GM23338 (cell line): Measurements from ENCODE around the gene CDCA4. TPM values are rescaled to one million over a fixed set of nuclear protein-coding genes. Genes with fewer than 3 reads are reported as not detected.

Experiments
- ATAC-seq: fragments of 200-7000 bp; cut with Tn5 transposase; 3 replicates; pipeline ENCODE4 v1.9.1; 2020
- DNase-seq: peaks from one replicate; pipeline ENCODE4 v3.0.0-alpha.2; 2015; ENCODE audit warnings: low spot score
- H2AFZ ChIP-seq: fragments of 200-600 bp; sonication (generic); 2 replicates; pipeline ENCODE4 v1.8.0; 2016; ENCODE audit warnings: antibody characterized with exemption, mild to moderate bottlenecking, moderate library complexity
- H3F3A ChIP-seq: fragments of 200-600 bp; sonication (generic); replicated peaks from 2 replicates; pipeline ENCODE4 v1.8.0; 2017; ENCODE audit warnings: antibody characterized with exemption, mixed run types, low read depth
- H3K27ac ChIP-seq: fragments of 200-600 bp; sonication (generic); 2 replicates; pipeline ENCODE4 v1.6.1; 2016; ENCODE audit warnings: low read depth
- H3K27me3 ChIP-seq: fragments of 200-600 bp; sonication (generic); 2 replicates; pipeline ENCODE4 v1.8.0; 2016; ENCODE audit warnings: mild to moderate bottlenecking, mixed run types, moderate library complexity; ENCODE audit not compliant: insufficient read depth
- H3K36me3 ChIP-seq: fragments of 200-600 bp; sonication (generic); 2 replicates; pipeline ENCODE4 v1.8.0; 2016; ENCODE audit warnings: mild to moderate bottlenecking; ENCODE audit not compliant: insufficient read depth
- H3K4me1 ChIP-seq: fragments of 200-600 bp; sonication (generic); 2 replicates; pipeline ENCODE4 v1.8.0; 2016; ENCODE audit warnings: mild to moderate bottlenecking, moderate library complexity; ENCODE audit not compliant: insufficient read depth
- H3K4me2 ChIP-seq: fragments of 200-600 bp; sonication (generic); 2 replicates; pipeline ENCODE4 v1.7.1; 2017; ENCODE audit warnings: mixed run types
- H3K4me3 ChIP-seq: fragments of 200-600 bp; sonication (generic); 2 replicates; pipeline ENCODE4 v1.6.1; 2016; ENCODE audit warnings: mixed run types
- H3K79me2 ChIP-seq: fragments of 200-600 bp; sonication (generic); replicated peaks from 2 replicates; pipeline ENCODE4 v1.8.0; 2017; ENCODE audit warnings: mild to moderate bottlenecking; ENCODE audit not compliant: insufficient read depth
- H3K9me2 ChIP-seq: fragments of 200-600 bp; sonication (generic); 2 replicates; pipeline ENCODE4 v1.8.0; 2017; ENCODE audit not compliant: insufficient read depth
- H4K20me1 ChIP-seq: fragments of 200-600 bp; sonication (generic); replicated peaks from 2 replicates; pipeline ENCODE4 v1.8.0; 2017; ENCODE audit warnings: mild to moderate bottlenecking; ENCODE audit not compliant: insufficient read depth
- H3K27ac Mint-ChIP-seq: 2 replicates; pipeline ENCODE4 v1.8.0; 2020; ENCODE audit warnings: inconsistent platforms, mild to moderate bottlenecking, moderate library complexity, mixed read lengths
- H3K27me3 Mint-ChIP-seq: 3 replicates; pipeline ENCODE4 v1.8.0; 2022; ENCODE audit warnings: low read depth, mild to moderate bottlenecking, moderate library complexity, mixed read lengths, inconsistent platforms; ENCODE audit not compliant: insufficient read depth, poor library complexity
- H3K36me3 Mint-ChIP-seq: 3 replicates; pipeline ENCODE4 v1.8.0; 2021; ENCODE audit warnings: low read depth, mild to moderate bottlenecking, inconsistent platforms, moderate library complexity, mixed read lengths
- H3K4me1 Mint-ChIP-seq: 3 replicates; pipeline ENCODE4 v1.8.0; 2020; ENCODE audit warnings: mild to moderate bottlenecking, inconsistent platforms, mixed read lengths
- H3K4me3 Mint-ChIP-seq: 3 replicates; pipeline ENCODE4 v1.8.0; 2021; ENCODE audit warnings: moderate library complexity, mild to moderate bottlenecking, inconsistent platforms, mixed read lengths
- H3K9me3 Mint-ChIP-seq: 3 replicates; pipeline ENCODE4 v1.8.0; 2020; ENCODE audit warnings: moderate library complexity, mild to moderate bottlenecking, inconsistent platforms, mixed read lengths
- ETS1 ChIP-seq: IDR thresholded peaks from 2 replicates; pipeline ENCODE4 v1.6.1; 2016; ENCODE audit warnings: antibody characterized with exemption
- JUNB ChIP-seq: IDR thresholded peaks from one replicate; pipeline ENCODE4 v1.6.1; 2016; ENCODE audit warnings: antibody characterized with exemption; ENCODE audit not compliant: unreplicated experiment
- NANOG ChIP-seq: IDR thresholded peaks from 2 replicates; pipeline ENCODE4 v1.6.1; 2016; ENCODE audit warnings: antibody characterized with exemption, borderline replicate concordance
- polyA plus RNA-seq: library from polyadenylated mRNA; unstranded; fragments of >200 nt; fragmentation: Nextera tagmentation; extraction: Ambion mirVana; gene quantifications from 2 replicates; pipeline ENCODE4 v1.2.1, GENCODE V29; 2016
- total RNA-seq: library from RNA; depleted of rRNA; stranded (reverse); fragments of >200 nt; shearing (Covaris generic); gene quantifications from 2 replicates; pipeline ENCODE4 v1.2.3, GENCODE V29; 2014
- TF ChIP-seq, protein P1 (sequence below): fragments of 250-450 bp; sonication (Bioruptor Pico); IDR thresholded peaks from 2 replicates; pipeline ENCODE4 v1.5.0; 2020; ENCODE audit warnings: mild to moderate bottlenecking, moderate library complexity

The CDCA4 gene
- total and polyA plus RNA-seq, 2 experiments from 2014 or later = 32.6 to 70.7 TPM

DNA sequence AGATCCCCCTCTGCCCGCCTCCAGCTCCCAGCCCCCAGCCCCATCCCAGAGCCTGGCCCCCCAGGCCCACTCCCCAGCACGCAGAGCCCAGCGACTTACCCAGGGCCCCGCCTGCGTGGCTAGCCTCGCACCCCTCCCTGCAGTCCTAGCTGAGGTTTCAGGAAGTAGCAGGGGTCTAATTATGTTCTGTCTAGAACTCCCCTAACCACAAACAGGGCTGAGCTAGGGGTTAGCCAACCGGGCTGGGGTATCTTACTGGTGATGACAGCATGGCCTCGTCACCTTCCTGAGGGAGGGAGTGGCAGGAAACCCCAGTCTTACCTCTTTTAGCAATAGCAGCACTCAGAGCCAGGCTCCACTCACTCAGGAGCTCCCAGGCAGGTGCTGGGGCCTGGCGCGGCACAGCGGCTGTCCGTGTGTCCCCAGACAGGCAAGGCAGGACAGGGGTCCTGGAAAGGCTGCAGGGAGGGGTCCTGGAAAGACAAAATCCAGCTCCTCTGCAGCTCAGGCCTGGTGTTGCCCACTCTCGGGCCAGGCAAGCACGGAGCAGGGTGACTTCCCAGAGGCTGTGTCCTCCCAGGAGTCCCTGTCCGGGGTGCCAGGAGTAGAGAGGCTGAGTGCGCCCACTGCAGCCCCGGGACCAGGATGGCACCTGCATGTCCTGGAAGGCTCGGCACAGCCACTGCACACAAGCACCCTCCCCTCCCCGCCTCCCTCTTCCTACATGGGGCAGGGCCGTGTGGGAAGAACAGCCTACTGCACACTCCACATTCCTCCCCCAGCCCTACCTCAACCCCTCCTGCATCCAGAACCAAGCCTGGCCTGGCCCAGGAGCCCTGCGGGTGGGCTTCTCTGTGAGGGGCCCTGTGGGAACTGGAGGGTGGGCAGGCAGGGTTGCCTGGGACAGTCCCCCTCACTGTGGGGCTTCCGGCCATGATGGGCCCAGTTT lies 44.7 kb upstream of the CDCA4 start, which contains the start of gene GPR132 (continued):
- TF ChIP-seq, protein P1, sequence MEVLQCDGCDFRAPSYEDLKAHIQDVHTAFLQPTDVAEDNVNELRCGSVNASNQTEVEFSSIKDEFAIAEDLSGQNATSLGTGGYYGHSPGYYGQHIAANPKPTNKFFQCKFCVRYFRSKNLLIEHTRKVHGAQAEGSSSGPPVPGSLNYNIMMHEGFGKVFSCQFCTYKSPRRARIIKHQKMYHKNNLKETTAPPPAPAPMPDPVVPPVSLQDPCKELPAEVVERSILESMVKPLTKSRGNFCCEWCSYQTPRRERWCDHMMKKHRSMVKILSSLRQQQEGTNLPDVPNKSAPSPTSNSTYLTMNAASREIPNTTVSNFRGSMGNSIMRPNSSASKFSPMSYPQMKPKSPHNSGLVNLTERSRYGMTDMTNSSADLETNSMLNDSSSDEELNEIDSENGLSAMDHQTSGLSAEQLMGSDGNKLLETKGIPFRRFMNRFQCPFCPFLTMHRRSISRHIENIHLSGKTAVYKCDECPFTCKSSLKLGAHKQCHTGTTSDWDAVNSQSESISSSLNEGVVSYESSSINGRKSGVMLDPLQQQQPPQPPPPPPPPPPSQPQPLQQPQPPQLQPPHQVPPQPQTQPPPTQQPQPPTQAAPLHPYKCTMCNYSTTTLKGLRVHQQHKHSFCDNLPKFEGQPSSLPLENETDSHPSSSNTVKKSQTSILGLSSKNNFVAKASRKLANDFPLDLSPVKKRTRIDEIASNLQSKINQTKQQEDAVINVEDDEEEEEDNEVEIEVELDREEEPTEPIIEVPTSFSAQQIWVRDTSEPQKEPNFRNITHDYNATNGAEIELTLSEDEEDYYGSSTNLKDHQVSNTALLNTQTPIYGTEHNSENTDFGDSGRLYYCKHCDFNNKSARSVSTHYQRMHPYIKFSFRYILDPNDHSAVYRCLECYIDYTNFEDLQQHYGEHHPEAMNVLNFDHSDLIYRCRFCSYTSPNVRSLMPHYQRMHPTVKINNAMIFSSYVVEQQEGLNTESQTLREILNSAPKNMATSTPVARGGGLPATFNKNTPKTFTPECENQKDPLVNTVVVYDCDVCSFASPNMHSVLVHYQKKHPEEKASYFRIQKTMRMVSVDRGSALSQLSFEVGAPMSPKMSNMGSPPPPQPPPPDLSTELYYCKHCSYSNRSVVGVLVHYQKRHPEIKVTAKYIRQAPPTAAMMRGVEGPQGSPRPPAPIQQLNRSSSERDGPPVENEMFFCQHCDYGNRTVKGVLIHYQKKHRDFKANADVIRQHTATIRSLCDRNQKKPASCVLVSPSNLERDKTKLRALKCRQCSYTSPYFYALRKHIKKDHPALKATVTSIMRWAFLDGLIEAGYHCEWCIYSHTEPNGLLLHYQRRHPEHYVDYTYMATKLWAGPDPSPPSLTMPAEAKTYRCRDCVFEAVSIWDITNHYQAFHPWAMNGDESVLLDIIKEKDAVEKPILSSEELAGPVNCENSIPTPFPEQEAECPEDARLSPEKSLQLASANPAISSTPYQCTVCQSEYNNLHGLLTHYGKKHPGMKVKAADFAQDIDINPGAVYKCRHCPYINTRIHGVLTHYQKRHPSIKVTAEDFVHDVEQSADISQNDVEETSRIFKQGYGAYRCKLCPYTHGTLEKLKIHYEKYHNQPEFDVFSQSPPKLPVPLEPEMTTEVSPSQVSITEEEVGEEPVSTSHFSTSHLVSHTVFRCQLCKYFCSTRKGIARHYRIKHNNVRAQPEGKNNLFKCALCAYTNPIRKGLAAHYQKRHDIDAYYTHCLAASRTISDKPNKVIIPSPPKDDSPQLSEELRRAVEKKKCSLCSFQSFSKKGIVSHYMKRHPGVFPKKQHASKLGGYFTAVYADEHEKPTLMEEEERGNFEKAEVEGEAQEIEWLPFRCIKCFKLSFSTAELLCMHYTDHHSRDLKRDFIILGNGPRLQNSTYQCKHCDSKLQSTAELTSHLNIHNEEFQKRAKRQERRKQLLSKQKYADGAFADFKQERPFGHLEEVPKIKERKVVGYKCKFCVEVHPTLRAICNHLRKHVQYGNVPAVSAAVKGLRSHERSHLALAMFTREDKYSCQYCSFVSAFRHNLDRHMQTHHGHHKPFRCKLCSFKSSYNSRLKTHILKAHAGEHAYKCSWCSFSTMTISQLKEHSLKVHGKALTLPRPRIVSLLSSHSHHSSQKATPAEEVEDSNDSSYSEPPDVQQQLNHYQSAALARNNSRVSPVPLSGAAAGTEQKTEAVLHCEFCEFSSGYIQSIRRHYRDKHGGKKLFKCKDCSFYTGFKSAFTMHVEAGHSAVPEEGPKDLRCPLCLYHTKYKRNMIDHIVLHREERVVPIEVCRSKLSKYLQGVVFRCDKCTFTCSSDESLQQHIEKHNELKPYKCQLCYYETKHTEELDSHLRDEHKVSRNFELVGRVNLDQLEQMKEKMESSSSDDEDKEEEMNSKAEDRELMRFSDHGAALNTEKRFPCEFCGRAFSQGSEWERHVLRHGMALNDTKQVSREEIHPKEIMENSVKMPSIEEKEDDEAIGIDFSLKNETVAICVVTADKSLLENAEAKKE (CRISPR knock-in tag) = no peak
- TF ChIP-seq NANOG (no peak), JUNB (no peak), ETS1 (no peak)

GRCh38 chr14:105064721-105065143 lies 43.8 kb upstream of the CDCA4 start:
- ATAC-seq = peak; percentile 19; the same call in 2 of the 3 replicates
- H3K4me1 Mint-ChIP-seq = peaks cover 6% of the 10 kb centered on the region; the same call in 2 of the 3 replicates
- no peak overlapping the region for H3K27ac Mint-ChIP-seq

More at GRCh38 chr14:105064721-105065143, 43.8 kb upstream of the CDCA4 start:
- Histone ChIP-seq H3K4me2 (no peak overlapping the region), H3K4me1 (no peaks in the 10 kb centered on the region), H3K4me3 (no peak overlapping the region), H3K36me3 (no peaks in the 10 kb centered on the region), H3K27me3 (no peaks in the 10 kb centered on the region), H2AFZ (no peak overlapping the region; the same call in 1 of the 2 replicates), H4K20me1 (no peaks in the 10 kb centered on the region), H3K27ac (no peak overlapping the region), H3F3A (no peaks in the 10 kb centered on the region), H3K79me2 (no peaks in the 10 kb centered on the region), H3K9me2 (no peaks in the 10 kb centered on the region)
- H3K27me3 Mint-ChIP-seq = peaks cover 16% of the 10 kb centered on the region
- no peaks in the 10 kb centered on the region; the same call in 2 of the 3 replicates for H3K36me3 Mint-ChIP-seq
- H3K9me3 Mint-ChIP-seq = no peaks in the 10 kb centered on the region
- DNase-seq = no peak
- H3K4me3 Mint-ChIP-seq = no peak overlapping the region
- TF ChIP-seq, protein P1 (CRISPR knock-in tag) = no peak
